Epithelial cell of proximal tubule (primary cell): ENCODE measurements around the gene KLF4. TPM values are rescaled to one million over a fixed set of nuclear protein-coding genes. Genes with fewer than 3 reads are reported as not detected.

Experiments
- DNase-seq: peaks from one replicate; pipeline ENCODE4 v3.0.0-alpha.2; 2011; ENCODE audit warnings: low read depth
- H3K4me3 ChIP-seq: 2 replicates; pipeline ENCODE4 v1.5.1; 2011; ENCODE audit warnings: low read depth, mild to moderate bottlenecking, low read length
- CTCF ChIP-seq: conservative IDR thresholded peaks from 2 replicates; pipeline ENCODE4 v1.5.1; 2012; ENCODE audit warnings: low read depth, mild to moderate bottlenecking, low read length
- total RNA-seq: library from RNA; depleted of rRNA; stranded (reverse); fragments of >200 nt; gene quantifications from 2 replicates; pipeline ENCODE4 v1.2.3, GENCODE V29; 2015

KLF4 gene
- total RNA-seq, 1 donor from 2014 or later, result 7.4 TPM

- DNase-seq, result no peak
- peak; percentile 51 for TF ChIP-seq CTCF
- peak overlapping the region; percentile 71 for H3K4me3 ChIP-seq
These were observed 1.8 kb downstream of the KLF4 start for GRCh38 chr9:107487521-107488374.

GRCh38 chr9:107486674-107487520, 2.7 kb downstream of the KLF4 start:
- DNase-seq, result no peak
- TF ChIP-seq CTCF, result no peak
- peak overlapping the region; percentile 71 for H3K4me3 ChIP-seq

- TF ChIP-seq CTCF, result no peak
- no peak overlapping the region for H3K4me3 ChIP-seq
- no peak for DNase-seq
These were observed 4.0 kb downstream of the KLF4 start for GRCh38 chr9:107485458-107486043.

- no peak overlapping the region for H3K4me3 ChIP-seq
- no peak for DNase-seq
- peak; percentile 70 for TF ChIP-seq CTCF
These were observed 5.3 kb downstream of the KLF4 start for GRCh38 chr9:107484117-107484723.

- no peak for TF ChIP-seq CTCF
- no peak for DNase-seq
- H3K4me3 ChIP-seq, result no peak overlapping the region
These were observed 5.9 kb downstream of the KLF4 start for GRCh38 chr9:107483666-107484065.

- no peak for DNase-seq
- no peak overlapping the region for H3K4me3 ChIP-seq
- TF ChIP-seq CTCF, result peak; percentile 2
These were observed 8.5 kb downstream of the KLF4 start for GRCh38 chr9:107481035-107481434.
